ENCODE results near the gene HNRNPA3. TPM values are rescaled to one million over a fixed set of nuclear protein-coding genes. Genes with fewer than 3 reads are reported as not detected.
A peak's percentile ranks its signal among the peaks of the same experiment; 100 is the strongest.

HNRNPA3 gene
- polyA plus RNA-seq, 4 donors, result 73.4 to 282 (median 190) TPM

GRCh38 chr2:177272765-177273164 is 60.2 kb downstream of the HNRNPA3 start:
- H3K36me3 ChIP-seq (ENCODE audit: control insufficient read depth in 3 of 3, insufficient read depth in 2 of 3, low read depth in 1 of 3, low read length in 3 of 3), result no peaks in the 10 kb centered on the region
- DNase-seq (no peak), FAIRE-seq (no peak)
- WGBS, 3 donors, result 45 to 62% (median 55%) methylated on average over 2 of the region's 2 CpGs
- H3K27me3 ChIP-seq (ENCODE audit: control insufficient read depth in 3 of 3, insufficient read depth in 3 of 3, low read length in 3 of 3), result no peaks in the 10 kb centered on the region
- H3K9me3 ChIP-seq (ENCODE audit: control insufficient read depth in 2 of 2, insufficient read depth in 1 of 2, low read depth in 1 of 2, low read length in 1 of 2), result no peaks in the 10 kb centered on the region
- H3K4me3 ChIP-seq (ENCODE audit: low read depth in 1 of 3, low read length in 3 of 3), result no peak overlapping the region
- H3K27ac ChIP-seq (ENCODE audit: low read depth in 1 of 3, low read length in 2 of 3), result peak overlapping the region in 1 of 3 donors; percentile 81
- peaks cover 0 to 24% (median 0%) of the 10 kb centered on the region in 3 donors for H3K4me1 ChIP-seq (ENCODE audit: control insufficient read depth in 3 of 3, insufficient read depth in 2 of 3, low read depth in 1 of 3, low read length in 2 of 3)

DNA sequence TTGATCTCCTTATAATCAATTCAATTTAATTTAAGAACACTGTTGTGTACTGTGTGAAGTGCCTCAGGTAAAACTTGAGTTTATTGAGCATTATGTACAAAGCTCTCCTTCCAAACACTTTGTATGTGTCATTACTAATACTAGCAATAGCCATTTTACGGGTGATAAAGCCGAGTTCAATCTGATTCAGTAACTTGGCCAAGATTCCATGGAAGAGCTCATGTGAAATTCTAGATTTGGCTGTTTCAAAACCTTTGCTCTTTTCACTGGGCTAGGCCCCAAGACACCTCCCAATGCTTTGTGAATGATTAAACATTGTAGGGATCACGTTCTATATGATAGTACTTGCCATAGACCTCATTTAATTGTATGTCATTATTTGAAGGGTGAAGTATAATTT is 60.8 kb downstream of the HNRNPA3 start:
- H3K4me3 ChIP-seq (ENCODE audit: low read depth in 1 of 3, low read length in 3 of 3), result no peak overlapping the region
- H3K4me1 ChIP-seq (ENCODE audit: control insufficient read depth in 3 of 3, insufficient read depth in 2 of 3, low read depth in 1 of 3, low read length in 2 of 3), result peaks cover 0 to 20% (median 0%) of the 10 kb centered on the region in 3 donors
- H3K36me3 ChIP-seq (ENCODE audit: control insufficient read depth in 3 of 3, insufficient read depth in 2 of 3, low read depth in 1 of 3, low read length in 3 of 3), result no peaks in the 10 kb centered on the region
- H3K27ac ChIP-seq (ENCODE audit: low read depth in 1 of 3, low read length in 2 of 3), result peak overlapping the region in 2 of 3 donors; percentile 20 to 81
- WGBS, 3 donors, result 19 to 50% (median 41%) methylated on average over 3 of the region's 3 CpGs
- no peaks in the 10 kb centered on the region for H3K9me3 ChIP-seq (ENCODE audit: control insufficient read depth in 2 of 2, insufficient read depth in 1 of 2, low read depth in 1 of 2, low read length in 1 of 2)
- FAIRE-seq, result no peak
- peak; percentile 79 to 93 for DNase-seq
- H3K27me3 ChIP-seq (ENCODE audit: control insufficient read depth in 3 of 3, insufficient read depth in 3 of 3, low read length in 3 of 3), result no peaks in the 10 kb centered on the region

Other genes starting within 250 kb of the HNRNPA3 start
- 10 to 100 TPM; 56.7 to 94.2 (median 75.2) TPM for gene NFE2L2, start 51.9 kb downstream of the HNRNPA3 start, polyA plus RNA-seq
- 10 to 100 TPM in 2 of 4 donors, 1 to 10 TPM in 2; 7.6 to 26.7 (median 11.8) TPM for gene AGPS, start 180.0 kb downstream of the HNRNPA3 start, polyA plus RNA-seq